GM18951 (cell line): Measurements from ENCODE around the gene IL18.
"Not testable (repeated sequence)": the region's sequence is repeated elsewhere in the genome, so short reads cannot be mapped to it uniquely, and the experiment has no call there.

Experiments
- POLR2A ChIP-seq: IDR thresholded peaks from 4 replicates; pipeline ENCODE4 v1.6.1; 2011; ENCODE audit warnings: mild to moderate bottlenecking; ENCODE audit not compliant: insufficient read length, insufficient read depth; ENCODE audit errors: extremely low read depth
- in situ Hi-C: fragments of 300-500 bp; cut with MboI; formaldehyde crosslinking; loops from one replicate; pipeline ENCODE4 v1.12.0; 2022; ENCODE audit warnings: low sequenced_read_pairs, mixed read lengths, inconsistent platforms; ENCODE audit not compliant: unreplicated experiment

IL18 gene

GRCh38 chr11:112163875-112164685 lies at the start of gene IL18:
Gene IL18, minus strand, starts transcription at chr11:112164094. Its CDS starts 9,041 bp downstream, at chr11:112155053.
- in situ Hi-C loops = no loop called here
- TF ChIP-seq POLR2A = no peak

- in situ Hi-C loops = no loop called here
- TF ChIP-seq POLR2A = no peak
Observed at GRCh38 chr11:112212710-112213109, 48.8 kb upstream of the IL18 start.

- in situ Hi-C loops = no loop called here
- no peak for TF ChIP-seq POLR2A
Observed at GRCh38 chr11:112212290-112212689, 48.4 kb upstream of the IL18 start.

- in situ Hi-C loops = no loop called here
- no peak for TF ChIP-seq POLR2A
Observed at GRCh38 chr11:112211536-112211935, 47.6 kb upstream of the IL18 start.

- in situ Hi-C loops = no loop called here
- no peak for TF ChIP-seq POLR2A
Observed at GRCh38 chr11:112210890-112211289, 47.0 kb upstream of the IL18 start.

GRCh38 chr11:112206071-112206470 lies 42.2 kb upstream of the IL18 start:
- in situ Hi-C loops = no loop called here
- no peak for TF ChIP-seq POLR2A

- in situ Hi-C loops = no loop called here
- TF ChIP-seq POLR2A = no peak
Observed at GRCh38 chr11:112200252-112200651, 36.4 kb upstream of the IL18 start.

- in situ Hi-C loops = not testable (repeated sequence)
Observed at GRCh38 chr11:112199101-112199500, 35.2 kb upstream of the IL18 start.

- in situ Hi-C loops = no loop called here
- no peak for TF ChIP-seq POLR2A
Observed at GRCh38 chr11:112196519-112197087, 32.7 kb upstream of the IL18 start.

GRCh38 chr11:112195951-112196351 lies 32.1 kb upstream of the IL18 start:
- in situ Hi-C loops = no loop called here
- TF ChIP-seq POLR2A = no peak

GRCh38 chr11:112195113-112195512 lies 31.2 kb upstream of the IL18 start:
- in situ Hi-C loops = not testable (repeated sequence)

- in situ Hi-C loops = no loop called here
- no peak for TF ChIP-seq POLR2A
Observed at GRCh38 chr11:112186304-112186703, 22.4 kb upstream of the IL18 start.

- in situ Hi-C loops = no loop called here
- TF ChIP-seq POLR2A = no peak
Observed at GRCh38 chr11:112185883-112186282, 22.0 kb upstream of the IL18 start.

- in situ Hi-C loops = no loop called here
- TF ChIP-seq POLR2A = no peak
Observed at GRCh38 chr11:112182867-112183266, 19.0 kb upstream of the IL18 start.

- in situ Hi-C loops = no loop called here
- no peak for TF ChIP-seq POLR2A
Observed at GRCh38 chr11:112179601-112180000, 15.7 kb upstream of the IL18 start.

- in situ Hi-C loops = no loop called here
- TF ChIP-seq POLR2A = no peak
Observed at GRCh38 chr11:112178936-112179335, 15.0 kb upstream of the IL18 start.
